OCI-LY1 (cell line): ENCODE data around the gene TPTE.
"Not testable (repeated sequence)": the region's sequence is repeated elsewhere in the genome, so short reads cannot be mapped to it uniquely, and the experiment has no call there.

Source experiments
- H2AFZ ChIP-seq: fragments of 200-600 bp; sonication (generic), shearing (Covaris generic); 2 replicates; pipeline ENCODE4 v1.6.0; 2014; ENCODE audit warnings: antibody characterized with exemption, mild to moderate bottlenecking, low read length
- H3F3A ChIP-seq: fragments of 200-600 bp; sonication (generic), shearing (Covaris generic); 2 replicates; pipeline ENCODE4 v1.6.0; 2014; ENCODE audit warnings: mild to moderate bottlenecking, antibody characterized with exemption, low read length, moderate library complexity; ENCODE audit not compliant: insufficient read depth
- H3K27ac ChIP-seq: fragments of 200-600 bp; sonication (generic); 2 replicates; pipeline ENCODE4 v1.5.1; 2014; ENCODE audit warnings: low read length, mixed run types, mild to moderate bottlenecking, low read depth; ENCODE audit not compliant: poor library complexity, severe bottlenecking
- H3K27me3 ChIP-seq: fragments of 200-600 bp; sonication (generic); 2 replicates; pipeline ENCODE4 v1.6.0; 2014; ENCODE audit warnings: antibody characterized with exemption, mild to moderate bottlenecking, low read length, moderate library complexity; ENCODE audit not compliant: insufficient read depth
- H3K36me3 ChIP-seq: fragments of 200-600 bp; sonication (generic); 2 replicates; pipeline ENCODE4 v1.6.1; 2014; ENCODE audit warnings: mild to moderate bottlenecking, antibody characterized with exemption, low read length, moderate library complexity, mixed read lengths; ENCODE audit not compliant: insufficient read depth
- H3K4me1 ChIP-seq: fragments of 200-600 bp; sonication (generic); 2 replicates; pipeline ENCODE4 v1.5.1; 2014; ENCODE audit warnings: mild to moderate bottlenecking, low read length, moderate library complexity; ENCODE audit not compliant: insufficient read depth, severe bottlenecking
- H3K4me2 ChIP-seq: fragments of 200-600 bp; sonication (generic), shearing (Covaris generic); 2 replicates; pipeline ENCODE4 v1.6.1; 2014; ENCODE audit warnings: low read length
- H3K4me3 ChIP-seq: fragments of 200-600 bp; sonication (generic); 2 replicates; pipeline ENCODE4 v1.5.1; 2014; ENCODE audit warnings: low read length, low read depth, mild to moderate bottlenecking, mixed read lengths; ENCODE audit not compliant: poor library complexity, severe bottlenecking
- H3K79me2 ChIP-seq: fragments of 200-600 bp; shearing (Covaris generic); 2 replicates; pipeline ENCODE4 v1.6.1; 2016; ENCODE audit warnings: mixed run types, low read length, mixed read lengths; ENCODE audit not compliant: insufficient read depth
- H3K9ac ChIP-seq: fragments of 200-600 bp; sonication (generic), shearing (Covaris generic); 2 replicates; pipeline ENCODE4 v1.6.1; 2014; ENCODE audit warnings: mild to moderate bottlenecking, low read length, mixed read lengths
- H3K9me2 ChIP-seq: fragments of 200-600 bp; sonication (generic), shearing (Covaris generic); 2 replicates; pipeline ENCODE4 v1.6.1; 2014; ENCODE audit warnings: low read depth, mild to moderate bottlenecking, low read length, mixed read lengths
- H3K9me3 ChIP-seq: fragments of 200-600 bp; shearing (Covaris generic); 2 replicates; pipeline ENCODE4 v1.6.1; 2014; ENCODE audit warnings: low read length, mixed read lengths
- H4K20me1 ChIP-seq: fragments of 200-600 bp; sonication (generic), shearing (Covaris generic); 2 replicates; pipeline ENCODE4 v1.6.0; 2016; ENCODE audit warnings: mild to moderate bottlenecking, low read length; ENCODE audit not compliant: insufficient read depth
- CTCF ChIP-seq: fragments of 200-600 bp; sonication (generic), shearing (Covaris generic); IDR thresholded peaks from 2 replicates; pipeline ENCODE4 v1.5.1; 2017; ENCODE audit warnings: mild to moderate bottlenecking, antibody characterized with exemption, low read length, moderate library complexity, mixed read lengths
- EZH2 ChIP-seq: fragments of 200-600 bp; sonication (generic), shearing (Covaris generic); IDR thresholded peaks from 2 replicates; pipeline ENCODE4 v1.8.0; 2017; ENCODE audit warnings: borderline replicate concordance, mixed run types, mild to moderate bottlenecking, antibody characterized with exemption, low read length, moderate library complexity, mixed read lengths

TPTE gene

DNA sequence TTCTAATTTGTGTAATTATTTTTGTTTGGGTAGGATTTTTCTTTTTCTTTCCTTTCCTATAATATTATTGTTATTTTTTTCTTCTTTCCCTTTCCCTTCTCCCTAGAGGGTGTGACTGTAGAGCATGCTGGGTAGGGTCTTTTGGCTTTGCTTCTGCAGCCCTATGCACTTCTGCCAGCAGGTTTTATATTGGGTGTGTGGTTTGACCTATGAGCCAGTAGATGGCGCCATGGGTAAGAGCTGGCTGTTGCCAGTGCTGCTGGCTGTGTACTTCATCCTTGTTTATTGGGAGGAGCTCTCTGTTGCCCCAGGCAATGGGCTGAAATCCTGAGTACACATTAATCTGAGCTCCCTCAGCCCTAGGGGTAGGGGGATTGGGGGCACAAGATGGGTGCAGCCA is 67.7 kb downstream of the TPTE start:
- not testable (repeated sequence) for H4K20me1 ChIP-seq, H3K4me3 ChIP-seq, H3K9me3 ChIP-seq, H3K9me2 ChIP-seq, H3K79me2 ChIP-seq, H3K27ac ChIP-seq, H3K9ac ChIP-seq, H3K4me2 ChIP-seq, H3F3A ChIP-seq, H3K36me3 ChIP-seq, H3K4me1 ChIP-seq, H3K27me3 ChIP-seq, H2AFZ ChIP-seq
- peak; percentile 22; the same call in 1 of the 2 replicates for TF ChIP-seq CTCF

DNA sequence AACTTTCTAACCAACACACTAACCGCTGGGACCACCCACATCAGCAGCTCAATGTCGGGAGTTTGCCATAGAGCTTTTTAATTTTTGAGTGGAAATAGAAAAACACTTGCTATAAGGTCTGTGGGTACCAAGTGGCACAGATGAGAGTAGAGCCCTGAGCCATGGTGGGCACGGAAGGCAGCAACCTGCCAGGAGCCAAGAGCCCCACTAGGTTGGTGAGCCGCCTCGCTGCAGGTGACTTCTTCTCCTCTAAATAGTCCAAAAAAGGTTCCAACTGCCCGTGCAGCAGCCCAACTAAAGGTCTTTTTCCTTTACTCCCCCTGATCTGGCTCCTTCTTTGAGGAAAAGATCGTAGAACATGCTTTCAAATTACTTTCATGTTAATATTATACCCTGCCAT is 85.7 kb downstream of the TPTE start:
- H3K4me1 ChIP-seq, H3K9ac ChIP-seq, H4K20me1 ChIP-seq, H3K27me3 ChIP-seq, H3K79me2 ChIP-seq, H3F3A ChIP-seq, H3K9me2 ChIP-seq, H3K36me3 ChIP-seq, H3K4me3 ChIP-seq, H3K4me2 ChIP-seq, H3K9me3 ChIP-seq, H3K27ac ChIP-seq, H2AFZ ChIP-seq: not testable (repeated sequence)

DNA sequence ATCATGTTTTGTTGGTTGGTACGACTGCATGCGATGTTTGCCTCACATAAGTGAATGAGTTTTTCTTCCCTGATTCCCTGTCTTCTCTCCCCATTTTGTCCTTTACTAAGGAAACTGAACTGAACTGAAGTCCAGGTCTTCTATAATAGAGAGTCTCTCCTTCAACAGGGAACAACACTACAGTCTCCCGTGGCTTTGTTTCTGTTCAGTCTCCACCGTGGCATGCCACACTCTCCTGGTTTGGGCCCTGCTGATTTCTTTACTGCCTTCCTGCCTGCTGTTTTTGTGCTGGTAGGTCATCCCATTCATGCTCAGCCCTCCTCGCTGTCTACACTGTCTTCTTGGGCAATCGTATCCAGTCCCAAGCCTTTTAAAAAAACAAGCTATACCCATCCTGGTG is 92.9 kb downstream of the TPTE start:
- H3K36me3 ChIP-seq, H3K27me3 ChIP-seq, H3K79me2 ChIP-seq, H4K20me1 ChIP-seq, H3K27ac ChIP-seq, H2AFZ ChIP-seq, H3K9me2 ChIP-seq, H3K9ac ChIP-seq, H3K9me3 ChIP-seq, H3F3A ChIP-seq, H3K4me2 ChIP-seq, H3K4me1 ChIP-seq, H3K4me3 ChIP-seq: not testable (repeated sequence)

- not testable (repeated sequence) for H3K79me2 ChIP-seq, H3K9ac ChIP-seq, H3F3A ChIP-seq, H3K9me3 ChIP-seq, H3K27me3 ChIP-seq, H3K27ac ChIP-seq, H4K20me1 ChIP-seq, H3K4me1 ChIP-seq, H3K9me2 ChIP-seq, H3K4me3 ChIP-seq, H3K36me3 ChIP-seq, H2AFZ ChIP-seq, H3K4me2 ChIP-seq
These were observed 94.7 kb downstream of the TPTE start for GRCh38 chr21:10616061-10616460.

GRCh38 chr21:10616535-10616934 is 95.2 kb downstream of the TPTE start:
- Histone ChIP-seq H3K27me3 (no peaks in the 10 kb centered on the region), H3F3A (no peaks in the 10 kb centered on the region), H3K27ac (no peak overlapping the region), H2AFZ (no peak overlapping the region), H3K79me2 (no peaks in the 10 kb centered on the region), H3K4me1 (no peaks in the 10 kb centered on the region), H3K4me3 (no peak overlapping the region), H4K20me1 (no peaks in the 10 kb centered on the region), H3K4me2 (no peak overlapping the region), H3K36me3 (no peaks in the 10 kb centered on the region), H3K9me3 (no peaks in the 10 kb centered on the region), H3K9ac (no peak overlapping the region), H3K9me2 (no peaks in the 10 kb centered on the region)
- TF ChIP-seq CTCF (no peak), EZH2 (no peak)

- not testable (repeated sequence) for H3K79me2 ChIP-seq, H3K27ac ChIP-seq, H3K4me1 ChIP-seq, H3K9ac ChIP-seq, H3K9me2 ChIP-seq, H3K27me3 ChIP-seq, H3F3A ChIP-seq, H2AFZ ChIP-seq, H3K4me2 ChIP-seq, H4K20me1 ChIP-seq, H3K4me3 ChIP-seq, H3K9me3 ChIP-seq, H3K36me3 ChIP-seq
These were observed 95.9 kb downstream of the TPTE start for GRCh38 chr21:10617133-10617752.
